Right atrium auricular region (tissue), 2 donors: ENCODE data around the gene RCE1. TPM values are rescaled to one million over a fixed set of nuclear protein-coding genes. Genes with fewer than 3 reads are reported as not detected.

ENCODE experiments used
- DNase-seq: peaks from one replicate; pipeline ENCODE4 v3.0.0-alpha.2; 2019; ENCODE audit warnings: low spot score
- H3K27ac ChIP-seq, 2 donors: fragments of 200-600 bp; sonication (generic); 1 replicate in 1 of 2; 2 replicates in 1 of 2; pipeline ENCODE4 v1.5.1; 2016 to 2019
- H3K27me3 ChIP-seq, 2 donors: fragments of 200-600 bp; sonication (generic); one replicate each; pipeline versions ENCODE4 v1.5.1 to v1.6.0; 2017 to 2019
- H3K36me3 ChIP-seq: fragments of 200-600 bp; sonication (generic); one replicate; pipeline ENCODE4 v1.5.1; 2016
- H3K4me1 ChIP-seq, 2 donors: fragments of 200-600 bp; sonication (generic); one replicate each; pipeline versions ENCODE4 v1.5.1 to v1.6.0; 2017 to 2019
- H3K4me3 ChIP-seq, 2 donors: fragments of 200-600 bp; sonication (generic); 1 replicate in 1 of 2; 2 replicates in 1 of 2; pipeline ENCODE4 v1.5.1; 2017 to 2019; ENCODE audit warnings: mild to moderate bottlenecking in 1 of 2, moderate library complexity in 1 of 2
- H3K9me3 ChIP-seq, 2 donors: fragments of 200-600 bp; sonication (generic); one replicate each; pipeline ENCODE4 v1.5.1; 2019
- CTCF ChIP-seq, 2 donors: fragments of 200-600 bp; sonication (generic); IDR thresholded peaks; one replicate each; pipeline ENCODE4 v1.5.1; 2019; ENCODE audit warnings: antibody characterized with exemption in 2 of 2
- total RNA-seq, 2 donors: library from RNA; depleted of rRNA; stranded (reverse); fragments of >200 nt; gene quantifications; one replicate each; pipeline ENCODE4 v1.1.0, GENCODE V29; 2016

RCE1 gene
- total RNA-seq, 2 donors from 2014 or later, result 6.4 to 8.1 TPM

GRCh38 chr11:66842501-66842895 lies 743 bp upstream of the RCE1 start:
- Histone ChIP-seq H3K9me3 (no peaks in the 10 kb centered on the region), H3K27me3 (no peaks in the 10 kb centered on the region), H3K4me3 (peak overlapping the region; percentile 91 to 98), H3K4me1 (peaks cover 0 to 39% of the 10 kb centered on the region in 2 donors), H3K36me3 (peaks cover 23% of the 10 kb centered on the region), H3K27ac (peak overlapping the region; percentile 95 to 97)
- TF ChIP-seq CTCF (IDR thresholded peaks at IDR 0.05), result no peak
- no peak for DNase-seq

- peak overlapping the region; percentile 95 to 97 for H3K27ac ChIP-seq
- H3K9me3 ChIP-seq, result no peaks in the 10 kb centered on the region
- no peak for TF ChIP-seq CTCF (IDR thresholded peaks at IDR 0.05)
- peak overlapping the region; percentile 91 to 98 for H3K4me3 ChIP-seq
- DNase-seq, result no peak
- H3K4me1 ChIP-seq, result peaks cover 0 to 39% of the 10 kb centered on the region in 2 donors
- H3K27me3 ChIP-seq, result no peaks in the 10 kb centered on the region
- peaks cover 27% of the 10 kb centered on the region for H3K36me3 ChIP-seq
Measured at GRCh38 chr11:66843776-66844495, 695 bp downstream of the RCE1 start.

- DNase-seq, result no peak
- H3K4me3 ChIP-seq, result no peak overlapping the region
- H3K27ac ChIP-seq, result no peak overlapping the region
- H3K36me3 ChIP-seq, result peaks cover 27% of the 10 kb centered on the region
- H3K27me3 ChIP-seq, result no peaks in the 10 kb centered on the region
- no peaks in the 10 kb centered on the region for H3K9me3 ChIP-seq
- no peak for TF ChIP-seq CTCF (IDR thresholded peaks at IDR 0.05)
- peaks cover 0 to 38% of the 10 kb centered on the region in 2 donors for H3K4me1 ChIP-seq
Measured at GRCh38 chr11:66844496-66845142, 1.4 kb downstream of the RCE1 start.

GRCh38 chr11:66845143-66845875 lies 2.1 kb downstream of the RCE1 start:
- H3K9me3 ChIP-seq, result no peaks in the 10 kb centered on the region
- peaks cover 0 to 33% of the 10 kb centered on the region in 2 donors for H3K4me1 ChIP-seq
- peaks cover 27% of the 10 kb centered on the region for H3K36me3 ChIP-seq
- DNase-seq, result no peak
- H3K4me3 ChIP-seq, result no peak overlapping the region
- H3K27ac ChIP-seq, result no peak overlapping the region
- H3K27me3 ChIP-seq, result no peaks in the 10 kb centered on the region
- TF ChIP-seq CTCF (IDR thresholded peaks at IDR 0.05), result no peak

- H3K4me1 ChIP-seq, result peaks cover 0 to 29% of the 10 kb centered on the region in 2 donors
- H3K9me3 ChIP-seq, result no peaks in the 10 kb centered on the region
- H3K36me3 ChIP-seq, result peaks cover 27% of the 10 kb centered on the region
- no peak overlapping the region for H3K27ac ChIP-seq
- DNase-seq, result no peak
- H3K27me3 ChIP-seq, result no peaks in the 10 kb centered on the region
- no peak overlapping the region for H3K4me3 ChIP-seq
- no peak for TF ChIP-seq CTCF (IDR thresholded peaks at IDR 0.05)
Measured at GRCh38 chr11:66845876-66846212, 2.6 kb downstream of the RCE1 start.
